ENCODE measurements around the gene BRS3. TPM values are rescaled to one million over a fixed set of nuclear protein-coding genes. Genes with fewer than 3 reads are reported as not detected.
"Not testable (repeated sequence)": the region's sequence is repeated elsewhere in the genome, so short reads cannot be mapped to it uniquely, and the experiment has no call there.

The BRS3 gene
- under 1 TPM in 2 of 4 donors, not detected in 2; 0.08 to 0.09 TPM for total RNA-seq
- polyA plus RNA-seq = not detected
- long read RNA-seq, donor 1 = 0 reads
- long read RNA-seq, donor 2 = 0 reads

GRCh38 chrX:136487647-136488046, at the start of gene BRS3:
Gene BRS3 (plus strand): TSS chrX:136487947. CDS start chrX:136488115, 168 bp downstream.
- no peak for ATAC-seq
- TF ChIP-seq CTCF (IDR thresholded peaks at IDR 0.05) = no peak
- WGBS, 3 donors = 52 to 67% (median 56%) methylated on average over 4 of the region's 4 CpGs

GRCh38 chrX:136438192-136438591, 49.6 kb upstream of the BRS3 start:
- Histone ChIP-seq H3K27me3 (ENCODE audit: insufficient read depth in 3 of 3, low read length in 2 of 3) (peaks cover 0 to 4% (median 0%) of the 10 kb centered on the region in 3 donors), H3K36me3 (ENCODE audit: insufficient read depth in 1 of 2, low read depth in 1 of 2) (no peaks in the 10 kb centered on the region), H3K4me1 (no peaks in the 10 kb centered on the region), H3K9me3 (no peaks in the 10 kb centered on the region), H3K27ac (no peak overlapping the region), H3K4me3 (no peak overlapping the region)
- intact Hi-C loops (cut with DNase I) = no loop called here
- no peak for TF ChIP-seq CTCF (IDR thresholded peaks at IDR 0.05)
- 70 to 90% (median 89%) methylated on average over 3 of the region's 3 CpGs for WGBS, 3 donors
- ATAC-seq (no peak), DNase-seq (no peak)

More at GRCh38 chrX:136487647-136488046, at the start of gene BRS3:
- no peak within 1 kb of the TSS for H3K27ac ChIP-seq
- no peaks in the 10 kb centered on the region for H3K9me3 ChIP-seq
- peaks cover 0 to 23% (median 2%) of the 10 kb centered on the region in 3 donors for H3K27me3 ChIP-seq (ENCODE audit: insufficient read depth in 3 of 3, low read length in 2 of 3)
- DNase-seq = no peak
- no peak within 1 kb of the TSS for H3K4me3 ChIP-seq
- H3K4me1 ChIP-seq = no peaks in the 10 kb centered on the region
- no peaks in the 10 kb centered on the region for H3K36me3 ChIP-seq (ENCODE audit: insufficient read depth in 1 of 2, low read depth in 1 of 2)
- intact Hi-C loops (cut with DNase I) = no loop called here

- H3K9me3 ChIP-seq; intact Hi-C loops (cut with DNase I); ATAC-seq; DNase-seq; H3K36me3 ChIP-seq (ENCODE audit: insufficient read depth in 1 of 2, low read depth in 1 of 2); H3K4me1 ChIP-seq; H3K27ac ChIP-seq; H3K27me3 ChIP-seq (ENCODE audit: insufficient read depth in 3 of 3, low read length in 2 of 3); H3K4me3 ChIP-seq: not testable (repeated sequence)
- WGBS, 3 donors = 86 to 100% (median 90%) methylated on average over 7 to 15 of the region's 18 CpGs
Observed at GRCh38 chrX:136445674-136446073, 42.1 kb upstream of the BRS3 start.

GRCh38 chrX:136446208-136446607, 41.5 kb upstream of the BRS3 start:
- no peak for ATAC-seq
- Histone ChIP-seq H3K4me1 (no peaks in the 10 kb centered on the region), H3K36me3 (ENCODE audit: insufficient read depth in 1 of 2, low read depth in 1 of 2) (no peaks in the 10 kb centered on the region), H3K9me3 (no peaks in the 10 kb centered on the region), H3K27me3 (ENCODE audit: insufficient read depth in 3 of 3, low read length in 2 of 3) (peaks cover 0 to 5% (median 0%) of the 10 kb centered on the region in 3 donors), H3K27ac (no peak overlapping the region), H3K4me3 (no peak overlapping the region)
- no peak for DNase-seq
- WGBS, 3 donors = 91 to 95% (median 92%) methylated on average over 4 to 6 of the region's 6 CpGs
- TF ChIP-seq CTCF (IDR thresholded peaks at IDR 0.05) = no peak
- intact Hi-C loops (cut with DNase I) = no loop called here

- ATAC-seq = no peak
- Histone ChIP-seq H3K9me3 (no peaks in the 10 kb centered on the region), H3K4me3 (no peak overlapping the region), H3K36me3 (ENCODE audit: insufficient read depth in 1 of 2, low read depth in 1 of 2) (no peaks in the 10 kb centered on the region), H3K27me3 (ENCODE audit: insufficient read depth in 3 of 3, low read length in 2 of 3) (peaks cover 0 to 5% (median 0%) of the 10 kb centered on the region in 3 donors), H3K27ac (no peak overlapping the region), H3K4me1 (no peaks in the 10 kb centered on the region)
- TF ChIP-seq CTCF (IDR thresholded peaks at IDR 0.05) = no peak
- WGBS, 3 donors = 70 to 90% (median 86%) methylated on average over 2 of the region's 2 CpGs
- intact Hi-C loops (cut with DNase I) = no loop called here
- no peak for DNase-seq
Observed at GRCh38 chrX:136447308-136447707, 40.4 kb upstream of the BRS3 start.
